C1 segment of cervical spinal cord (tissue), 14 donors: Measurements from ENCODE around the gene ZNF660.

Experiments used
- DNase-seq, 14 donors: peaks; one replicate each; lab custom pipeline; 2025; lab: John Stamatoyannopoulos, UW

The ZNF660 gene

GRCh38 chr3:44628716-44629115 lies 44.0 kb downstream of the ZNF660 start:
- no peak for DNase-seq

GRCh38 chr3:44632193-44632592 lies 47.4 kb downstream of the ZNF660 start:
- no peak for DNase-seq

DNA sequence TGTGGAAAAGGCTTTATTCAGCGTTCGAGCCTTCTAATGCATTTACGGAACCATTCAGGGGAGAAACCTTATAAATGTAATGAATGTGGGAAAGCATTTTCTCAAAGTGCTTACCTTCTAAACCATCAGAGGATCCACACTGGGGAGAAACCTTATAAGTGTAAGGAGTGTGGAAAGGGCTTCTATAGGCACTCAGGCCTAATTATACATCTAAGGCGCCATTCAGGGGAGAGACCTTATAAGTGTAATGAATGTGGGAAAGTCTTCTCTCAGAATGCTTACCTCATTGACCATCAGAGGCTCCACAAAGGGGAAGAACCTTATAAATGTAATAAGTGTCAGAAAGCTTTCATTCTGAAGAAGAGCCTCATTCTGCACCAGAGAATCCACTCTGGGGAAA lies 57.6 kb downstream of the ZNF660 start:
- no peak for DNase-seq

DNA sequence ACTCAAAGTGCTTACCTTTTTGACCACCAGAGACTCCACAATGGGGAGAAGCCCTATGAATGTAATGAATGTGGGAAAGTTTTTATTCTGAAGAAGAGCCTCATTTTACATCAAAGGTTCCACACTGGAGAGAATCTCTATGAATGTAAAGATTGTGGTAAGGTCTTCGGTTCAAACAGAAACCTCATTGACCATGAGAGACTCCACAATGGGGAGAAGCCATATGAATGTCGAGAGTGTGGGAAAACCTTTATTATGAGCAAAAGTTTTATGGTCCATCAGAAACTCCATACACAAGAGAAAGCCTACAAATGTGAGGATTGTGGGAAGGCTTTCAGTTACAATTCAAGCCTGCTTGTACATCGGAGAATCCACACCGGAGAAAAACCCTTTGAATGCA lies 58.3 kb downstream of the ZNF660 start:
- no peak for DNase-seq

DNA sequence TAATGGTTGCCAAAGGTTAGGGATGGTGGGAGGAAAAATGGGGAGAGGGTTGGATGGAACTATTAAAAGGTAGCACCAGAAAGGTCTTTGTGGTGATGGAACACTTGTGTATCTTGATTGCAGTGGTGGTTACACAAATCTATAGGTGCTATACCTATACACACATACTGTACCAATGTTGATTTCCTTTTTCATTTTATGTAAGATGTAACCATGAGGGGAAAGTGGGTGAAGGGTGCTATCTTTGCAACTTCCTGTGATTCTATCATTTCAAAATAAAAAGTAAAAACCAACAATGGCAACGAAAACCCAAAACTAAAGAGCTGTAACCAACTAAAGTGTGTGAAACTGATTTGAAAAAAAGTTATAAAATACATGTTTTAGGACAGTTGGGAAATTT lies 63.0 kb downstream of the ZNF660 start:
- no peak for DNase-seq

DNA sequence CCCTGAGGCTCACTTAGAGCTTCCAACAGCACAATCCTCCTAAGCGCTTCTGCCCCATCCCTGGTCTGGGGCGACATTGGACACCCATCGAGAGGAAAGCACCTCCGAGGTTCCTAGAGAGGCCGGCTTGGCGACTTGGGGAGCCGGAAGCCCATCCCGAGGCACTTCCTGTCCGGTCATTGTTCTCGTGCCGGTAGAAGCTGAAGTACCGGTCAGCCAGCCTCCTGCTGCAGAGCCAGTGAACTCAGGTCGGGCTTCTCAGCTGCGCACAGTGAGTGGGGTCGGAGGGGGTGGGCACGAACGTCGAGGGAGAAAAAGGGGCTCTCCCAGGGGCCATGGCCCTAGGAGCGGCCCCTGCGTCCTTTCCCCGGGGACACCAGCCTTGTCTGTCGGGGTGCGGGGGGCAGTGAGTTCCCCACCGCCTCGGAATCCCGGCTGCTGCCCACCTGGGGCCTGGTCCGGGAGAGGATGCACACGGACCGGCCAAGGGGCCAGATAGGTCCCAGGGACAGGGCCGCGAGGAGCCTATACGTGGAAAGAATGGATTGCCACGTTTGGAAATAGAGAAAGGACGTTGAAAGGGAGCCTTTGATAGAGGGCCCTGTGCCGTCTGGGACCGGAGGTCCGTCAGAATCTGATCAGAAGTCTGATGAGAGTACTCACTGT lies 63.9 kb downstream of the ZNF660 start, which contains the start of gene ZNF35:
ZNF35 (plus strand) TSS at position 169 of the 666 bp plus-strand sequence. CDS start 2,336 bp downstream, outside the sequence.
- peak in 13 of 14 donors; percentile 24 to 87 (median 69) for DNase-seq
